Ishikawa (cell line): ENCODE data around the gene EGR1.

Experiments
- CEBPB ChIP-seq: IDR thresholded peaks from 2 replicates; pipeline ENCODE4 v1.6.1; 2012
- CREB1 ChIP-seq: IDR thresholded peaks from 2 replicates; pipeline ENCODE4 v1.6.1; 2012; ENCODE audit warnings: low read depth
- EGR1 ChIP-seq: IDR thresholded peaks from 2 replicates; pipeline ENCODE4 v1.6.1; 2012
- EP300 ChIP-seq: IDR thresholded peaks from 2 replicates; pipeline ENCODE4 v1.6.1; 2012; ENCODE audit warnings: borderline replicate concordance
- MAX ChIP-seq: IDR thresholded peaks from 2 replicates; pipeline ENCODE4 v1.6.1; 2012
- NFIC ChIP-seq: IDR thresholded peaks from 2 replicates; pipeline ENCODE4 v1.6.1; 2012
- RAD21 ChIP-seq: IDR thresholded peaks from 2 replicates; pipeline ENCODE4 v1.6.1; 2012; ENCODE audit warnings: low read depth
- REST ChIP-seq: IDR thresholded peaks from 2 replicates; pipeline ENCODE4 v1.6.1; 2012; ENCODE audit warnings: low read depth, mild to moderate bottlenecking
- TCF12 ChIP-seq: IDR thresholded peaks from 2 replicates; pipeline ENCODE4 v1.6.1; 2012; ENCODE audit warnings: low read depth
- TEAD4 ChIP-seq: IDR thresholded peaks from 2 replicates; pipeline ENCODE4 v1.6.1; 2012
- USF1 ChIP-seq: IDR thresholded peaks from 2 replicates; pipeline ENCODE4 v1.6.1; 2012
- YY1 ChIP-seq: IDR thresholded peaks from 2 replicates; pipeline ENCODE4 v1.6.1; 2012; ENCODE audit warnings: low read depth

GRCh38 chr5:138506370-138507306, 41.4 kb downstream of the EGR1 start:
- no peak for TF ChIP-seq CREB1
- no peak for TF ChIP-seq EGR1
- TF ChIP-seq TEAD4, result no peak
- no peak for TF ChIP-seq TCF12
- TF ChIP-seq RAD21, result no peak
- TF ChIP-seq YY1, result no peak
- no peak for TF ChIP-seq USF1
- no peak for TF ChIP-seq MAX
- no peak for TF ChIP-seq CEBPB
- TF ChIP-seq NFIC, result no peak
- TF ChIP-seq REST, result no peak
- TF ChIP-seq EP300, result no peak
